H1 (cell line): ENCODE results near the gene TRAF3IP3. TPM values are rescaled to one million over a fixed set of nuclear protein-coding genes. Genes with fewer than 3 reads are reported as not detected.

Source experiments
- CTCF ChIA-PET: fragments of 300-600 bp; sonication (Branson Sonifier 250); formaldehyde crosslinking; loops from one replicate; lab custom pipeline; 2021; ENCODE audit not compliant: partially characterized antibody; lab: Charles Lee
- POLR2A ChIA-PET: fragments of 300-600 bp; sonication (Branson Sonifier 250); formaldehyde crosslinking; loops from one replicate; lab custom pipeline; 2021; ENCODE audit warnings: inconsistent platforms; ENCODE audit not compliant: partially characterized antibody; lab: Charles Lee
- DNase-seq, 2 experiments: peaks; one replicate each; pipeline versions ENCODE4 v3.0.0 to v3.0.0-alpha.2; 2010 to 2022; ENCODE audit warnings: low spot score in 2 of 2, low read depth in 1 of 2, mixed read lengths in 1 of 2
- FAIRE-seq: peaks from 2 replicates; lab custom pipeline; 2011; peaks lifted over from hg19 to GRCh38; lab: Jason Lieb, UNC
- H2AFZ ChIP-seq: 2 replicates; pipeline ENCODE4 v1.8.1; 2012; ENCODE audit warnings: low read length, inconsistent platforms
- H2AK5ac ChIP-seq: 2 replicates; pipeline ENCODE4 v1.6.1; 2013; ENCODE audit warnings: low read depth, low read length
- H2BK120ac ChIP-seq: replicated peaks from 2 replicates; pipeline ENCODE3; 2013; ENCODE audit warnings: low read depth, low read length, inconsistent platforms
- H2BK12ac ChIP-seq: 2 replicates; pipeline ENCODE4 v1.6.1; 2013; ENCODE audit warnings: low read depth, low read length
- H2BK15ac ChIP-seq: 2 replicates; pipeline ENCODE4 v1.6.1; 2013; ENCODE audit warnings: low read length
- H2BK20ac ChIP-seq: 2 replicates; pipeline ENCODE4 v1.6.1; 2013; ENCODE audit warnings: low read length
- H2BK5ac ChIP-seq: 2 replicates; pipeline ENCODE4 v1.6.1; 2013; ENCODE audit warnings: low read depth, low read length
- H3K14ac ChIP-seq: 2 replicates; pipeline ENCODE4 v1.6.1; 2013; ENCODE audit warnings: inconsistent platforms; ENCODE audit not compliant: insufficient read length
- H3K18ac ChIP-seq: 2 replicates; pipeline ENCODE4 v1.6.1; 2013; ENCODE audit warnings: low read length; ENCODE audit errors: extremely low read depth
- H3K23ac ChIP-seq: 2 replicates; pipeline ENCODE4 v1.6.1; 2013; ENCODE audit warnings: inconsistent platforms; ENCODE audit not compliant: insufficient read length
- H3K23me2 ChIP-seq: 2 replicates; pipeline ENCODE4 v1.6.1; 2013; ENCODE audit warnings: low read depth, low read length
- H3K27ac ChIP-seq: 2 replicates; pipeline ENCODE4 v1.6.1; 2011; ENCODE audit warnings: low read depth, low read length, inconsistent platforms
- H3K27me3 ChIP-seq, 4 experiments: replicated peaks in 1 of 4; 1 replicate in 1 of 4; 2 replicates in 3 of 4; pipeline versions ENCODE4 v1.6.1 to v1.8.1; 2011 to 2013; ENCODE audit warnings: low read length in 3 of 4, mild to moderate bottlenecking in 3 of 4, inconsistent platforms in 2 of 4, mixed read lengths in 2 of 4, moderate library complexity in 1 of 4; ENCODE audit not compliant: control insufficient read depth in 3 of 4, insufficient read depth in 3 of 4; ENCODE audit errors: extremely low read depth in 1 of 4
- H3K36me3 ChIP-seq, 4 experiments: 2 replicates each; pipeline versions ENCODE4 v1.6.1 to v1.8.1; 2011 to 2013; ENCODE audit warnings: mild to moderate bottlenecking in 4 of 4, low read length in 3 of 4, moderate library complexity in 2 of 4, control low read depth in 1 of 4, inconsistent platforms in 1 of 4; ENCODE audit not compliant: insufficient read depth in 4 of 4, control insufficient read depth in 2 of 4
- H3K4ac ChIP-seq: replicated peaks from 2 replicates; pipeline ENCODE3; 2013; ENCODE audit warnings: low read length, low read depth, mixed read lengths, inconsistent platforms; ENCODE audit not compliant: insufficient read length
- H3K4me1 ChIP-seq, 4 experiments: replicated peaks in 1 of 4; 1 replicate in 1 of 4; 2 replicates in 3 of 4; pipeline versions ENCODE4 v1.6.1 to v1.8.1; 2011 to 2013; ENCODE audit warnings: low read length in 3 of 4, inconsistent platforms in 2 of 4, mixed read lengths in 1 of 4; ENCODE audit not compliant: insufficient read depth in 4 of 4, control insufficient read depth in 3 of 4
- H3K4me2 ChIP-seq, 2 experiments: 2 replicates each; pipeline versions ENCODE4 v1.6.1 to v1.8.1; 2011 to 2013; ENCODE audit warnings: low read depth in 2 of 2, low read length in 2 of 2, control low read depth in 1 of 2, inconsistent platforms in 1 of 2, mild to moderate bottlenecking in 1 of 2; ENCODE audit not compliant: insufficient read depth in 1 of 2
- H3K4me3 ChIP-seq, 4 experiments: fragments of 200-600, 300-600 bp in 1 of 4; sonication (generic), shearing (Covaris generic), sonication (Bioruptor Twin) in 1 of 4; 2 replicates each; pipeline versions ENCODE4 v1.5.1 to v1.8.1; 2011 to 2016; ENCODE audit warnings: low read length in 4 of 4, low read depth in 3 of 4, control low read depth in 2 of 4, inconsistent platforms in 2 of 4, mild to moderate bottlenecking in 2 of 4, mixed read lengths in 1 of 4, moderate library complexity in 1 of 4; ENCODE audit not compliant: insufficient read depth in 2 of 4; ENCODE audit errors: extremely low read depth in 1 of 4
- H3K56ac ChIP-seq: replicated peaks from 2 replicates; pipeline ENCODE3; 2013; ENCODE audit warnings: low read depth, mild to moderate bottlenecking, mixed read lengths, low read length, inconsistent platforms; ENCODE audit not compliant: insufficient read length
- H3K79me1 ChIP-seq: 2 replicates; pipeline ENCODE4 v1.6.1; 2013; ENCODE audit warnings: low read depth, low read length, control low read depth
- H3K79me2 ChIP-seq, 2 experiments: 2 replicates each; pipeline versions ENCODE4 v1.6.1 to v1.8.1; 2012 to 2013; ENCODE audit warnings: low read length in 2 of 2, mild to moderate bottlenecking in 2 of 2, inconsistent platforms in 1 of 2; ENCODE audit not compliant: insufficient read depth in 2 of 2, control insufficient read depth in 1 of 2
- H3K9ac ChIP-seq, 4 experiments: replicated peaks in 1 of 4; 1 replicate in 1 of 4; 2 replicates in 3 of 4; pipeline versions ENCODE4 v1.6.1 to v1.8.1; 2011 to 2013; ENCODE audit warnings: low read depth in 3 of 4, low read length in 3 of 4, control low read depth in 2 of 4, mild to moderate bottlenecking in 2 of 4, moderate library complexity in 2 of 4, inconsistent platforms in 1 of 4; ENCODE audit errors: extremely low read depth in 1 of 4
- H3K9me3 ChIP-seq, 2 experiments: 2 replicates each; pipeline versions ENCODE4 v1.6.1 to v1.8.1; 2012 to 2013; ENCODE audit warnings: mild to moderate bottlenecking in 2 of 2, moderate library complexity in 2 of 2, control low read depth in 1 of 2, inconsistent platforms in 1 of 2, low read depth in 1 of 2, low read length in 1 of 2, mixed read lengths in 1 of 2; ENCODE audit not compliant: insufficient read depth in 2 of 2
- H4K20me1 ChIP-seq, 2 experiments: replicated peaks in 1 of 2; 2 replicates each; pipeline versions ENCODE3 to v1.8.1; 2011 to 2013; ENCODE audit warnings: inconsistent platforms in 2 of 2, low read length in 2 of 2, mild to moderate bottlenecking in 1 of 2; ENCODE audit not compliant: insufficient read depth in 2 of 2, control insufficient read depth in 1 of 2
- H4K5ac ChIP-seq: 2 replicates; pipeline ENCODE4 v1.6.1; 2013; ENCODE audit warnings: low read length, low read depth, mixed read lengths, inconsistent platforms; ENCODE audit not compliant: insufficient read length
- H4K8ac ChIP-seq: 2 replicates; pipeline ENCODE4 v1.8.0; 2013; ENCODE audit warnings: mild to moderate bottlenecking, moderate library complexity, low read length, inconsistent platforms; ENCODE audit not compliant: insufficient read depth; ENCODE audit errors: extremely low read depth
- H4K91ac ChIP-seq: replicated peaks from 2 replicates; pipeline ENCODE3; 2013; ENCODE audit warnings: low read length, mixed read lengths, inconsistent platforms; ENCODE audit not compliant: insufficient read length
- FOSL1 ChIP-seq: IDR thresholded peaks from 2 replicates; pipeline ENCODE4 v1.6.1; 2011; ENCODE audit warnings: mild to moderate bottlenecking, low read depth, low read length, moderate library complexity; ENCODE audit not compliant: insufficient read depth
- RFX5 ChIP-seq: IDR thresholded peaks from 2 replicates; pipeline ENCODE4 v1.6.1; 2011; ENCODE audit warnings: low read depth, low read length, improper control_type of control experiment, borderline replicate concordance
- WGBS, 2 experiments: shearing (Covaris generic) in 1 of 2; methylation state at CpG; one replicate each; pipeline versions ENCODE4 v1.1.6 to v1.1.7; 2013 to 2015; ENCODE audit warnings: low lambda C conversion rate in 2 of 2, mixed read lengths in 2 of 2, inconsistent platforms in 1 of 2, low coverage in 1 of 2, missing lambda C conversion rate in 1 of 2; ENCODE audit not compliant: insufficient replicate concordance in 2 of 2, insufficient coverage in 1 of 2, insufficient read length in 1 of 2; ENCODE audit errors: extremely low coverage in 1 of 2, missing lambda C conversion rate in 1 of 2; 5-methylcytosine and 5-hydroxymethylcytosine counted together
- polyA plus RNA-seq, 7 experiments: library from polyadenylated mRNA; depleted of rRNA in 3 of 7; stranded (reverse) in 5 of 7; unstranded in 2 of 7; fragments of >200 nt in 5 of 7; fragments of 200-250 nt in 2 of 7; gene quantifications; 1 replicate in 5 of 7; 2 replicates in 1 of 7; 4 replicates in 1 of 7; pipeline versions ENCODE4 v1.2.1 to v1.2.3, GENCODE V29; 2011 to 2013; ENCODE audit warnings: missing spikeins in 2 of 7, mixed read lengths in 2 of 7
- total RNA-seq: library from RNA; stranded (reverse); fragmentation: NEBNext Ultra II Directional; extraction: Animal tissue kit (Norgen Biotek cat#: 25700); gene quantifications from 2 replicates; pipeline ENCODE4 v1.2.1, GENCODE V29; 2021

Gene TRAF3IP3
- total and polyA plus RNA-seq, 2 of the 8 experiments (the other 6 are each of a cell fraction or from before 2014, with no cell fraction given): not detected

DNA sequence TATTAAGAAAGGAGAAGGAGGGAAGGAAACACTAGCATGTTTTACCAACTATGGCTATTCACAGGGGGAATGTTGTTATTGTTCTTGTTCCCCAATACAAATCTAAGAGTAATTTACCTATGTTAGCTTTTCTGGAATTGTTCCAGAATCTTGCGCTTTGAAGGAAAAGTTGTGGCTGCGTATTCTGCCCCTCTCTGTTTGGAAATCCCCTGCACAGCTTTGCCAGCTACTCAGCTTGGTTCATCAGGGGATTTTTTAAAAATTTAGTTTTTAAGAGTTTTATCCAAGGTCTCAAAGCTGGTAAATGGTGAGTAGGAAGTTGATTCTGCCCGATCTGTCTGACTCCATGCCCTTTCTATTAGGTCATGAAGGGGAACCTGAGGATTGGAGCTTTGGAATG, 59.6 kb downstream of the TRAF3IP3 start:
- Histone ChIP-seq H3K9me3 (no peaks in the 10 kb centered on the region), H3K56ac (no peak overlapping the region), H4K91ac (no peak overlapping the region), H3K14ac (no peak overlapping the region), H3K27me3 (no peaks in the 10 kb centered on the region; a peak in 1 of 7 replicates), H2BK15ac (no peak overlapping the region), H3K4me3 (no peak overlapping the region), H2BK20ac (no peak overlapping the region), H3K9ac (no peak overlapping the region), H3K4me1 (peaks cover 0 to 2% (median 0%) of the 10 kb centered on the region in 4 experiments; a peak in 3 of 7 replicates), H3K79me2 (no peaks in the 10 kb centered on the region), H3K23me2 (no peaks in the 10 kb centered on the region), H2AFZ (no peak overlapping the region), H2AK5ac (no peak overlapping the region), H3K18ac (no peak overlapping the region), H3K79me1 (no peaks in the 10 kb centered on the region), H4K8ac (no peak overlapping the region), H3K4ac (no peak overlapping the region), H4K20me1 (no peaks in the 10 kb centered on the region), H3K27ac (no peak overlapping the region), H3K23ac (no peak overlapping the region), H3K4me2 (no peak overlapping the region), H4K5ac (no peak overlapping the region), H2BK120ac (no peak overlapping the region), H3K36me3 (no peaks in the 10 kb centered on the region), H2BK12ac (no peak overlapping the region), H2BK5ac (no peak overlapping the region)
- FAIRE-seq: no peak
- no peak for TF ChIP-seq RFX5
- TF ChIP-seq FOSL1: no peak
- POLR2A ChIA-PET: interaction anchor here (0.8 to 2.0 kb wide), 2 partner anchors 8 to 12 kb away, joined by 3 to 4 read pairs; partner anchors contain the start of gene UTP25
- WGBS, 2 experiments: 94% methylated on average over 3 of the region's 3 CpGs; no CpG with 5 or more reads in 1 of the 2 experiments
- CTCF ChIA-PET: interaction anchor here (1.1 to 11.7 kb wide), 6 partner anchors 8 to 67 kb away, joined by 3 to 254 read pairs (median 4); partner anchors contain the start of genes IRF6 and UTP25
- DNase-seq: no peak
